Measurements from ENCODE around the gene C11orf91. TPM values are rescaled to one million over a fixed set of nuclear protein-coding genes. Genes with fewer than 3 reads are reported as not detected.

C11orf91 gene
- total and polyA plus RNA-seq, 2 donors = 0.14 TPM; not detected in 1

DNA sequence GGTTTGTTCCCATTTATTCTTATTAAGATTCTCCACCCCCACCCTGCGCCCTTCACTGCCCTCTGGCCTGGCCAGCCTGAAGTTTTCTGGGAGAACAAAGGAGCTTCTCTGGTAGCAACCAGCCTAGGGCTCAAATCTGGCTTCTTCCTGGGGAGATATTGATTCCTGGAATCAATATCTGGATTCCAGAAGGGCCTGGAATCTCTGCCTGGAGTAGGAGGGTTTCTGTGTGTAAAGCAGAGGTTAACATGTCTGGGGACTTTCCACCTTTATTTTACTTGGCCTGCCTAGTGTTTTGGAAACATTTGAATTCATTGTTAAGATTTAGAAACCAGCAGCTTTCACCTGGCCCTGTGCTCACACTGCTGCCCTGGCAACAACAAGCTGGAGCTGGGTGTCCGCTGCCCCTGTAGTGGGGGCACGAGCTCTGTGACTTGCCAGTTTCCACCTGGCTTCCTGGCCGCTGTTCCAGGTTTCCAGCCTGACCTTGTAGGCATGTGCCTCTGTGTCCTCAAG, 5.5 kb downstream of the C11orf91 start:
- H3K27ac ChIP-seq (ENCODE audit: low read depth in 1 of 2, low read length in 1 of 2) = peak overlapping the region; percentile 46 to 73
- DNase-seq (ENCODE audit: low read depth in 6 of 9, low spot score in 9 of 9) = no peak
- WGBS = 98% methylated on average over 4 of the region's 4 CpGs

DNA sequence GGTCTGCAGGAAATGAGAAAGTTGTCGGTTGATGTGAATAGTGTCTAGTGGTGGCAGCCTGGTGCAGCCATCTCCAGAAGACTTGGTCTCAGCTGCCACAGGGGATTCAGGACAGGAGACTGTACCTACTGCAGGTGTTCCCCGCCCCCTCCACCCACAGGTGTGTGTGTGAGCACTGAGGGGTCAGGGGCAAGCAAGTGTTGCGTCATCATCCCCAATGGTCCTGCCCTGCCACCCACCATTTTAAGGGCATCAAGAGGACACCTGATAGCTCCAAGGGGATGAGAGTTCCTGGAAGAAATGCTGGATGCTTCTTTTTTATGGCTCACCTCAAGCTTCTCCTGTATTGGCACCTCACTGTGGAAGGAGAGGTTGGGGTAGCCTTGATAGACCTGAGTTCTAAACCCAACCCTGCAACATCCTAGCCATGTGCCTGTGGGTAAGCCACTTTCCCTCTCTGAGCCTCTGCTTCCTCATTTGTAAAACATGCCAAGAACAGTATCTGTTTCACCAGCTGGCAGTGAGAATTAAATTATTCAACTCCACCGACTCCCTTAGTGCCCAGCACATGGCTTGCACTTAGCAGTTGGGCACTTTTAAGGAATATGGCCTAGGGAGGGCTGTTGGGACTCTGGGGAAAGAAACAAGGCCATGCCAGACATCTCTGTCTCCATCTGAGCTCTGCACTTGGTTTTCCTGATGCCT, 6.1 kb downstream of the C11orf91 start:
- H3K9me3 ChIP-seq (ENCODE audit: control insufficient read depth in 2 of 2, insufficient read depth in 1 of 2, low read length in 1 of 2) = no peaks in the 10 kb centered on the region
- peaks cover 4 to 19% of the 10 kb centered on the region in 2 donors for H3K4me1 ChIP-seq (ENCODE audit: control insufficient read depth in 2 of 2, insufficient read depth in 2 of 2, low read length in 2 of 2)
- H3K36me3 ChIP-seq (ENCODE audit: control insufficient read depth in 2 of 2, insufficient read depth in 2 of 2, low read length in 1 of 2) = no peaks in the 10 kb centered on the region
- peaks cover 0 to 22% of the 10 kb centered on the region in 2 donors for H3K27me3 ChIP-seq (ENCODE audit: control insufficient read depth in 2 of 2, insufficient read depth in 1 of 2, low read length in 1 of 2)
- H3K4me3 ChIP-seq (ENCODE audit: low read length in 2 of 2) = no peak overlapping the region
- 82% methylated on average over 4 of the region's 4 CpGs for WGBS
- peak overlapping the region in 1 of 2 donors; percentile 73 for H3K27ac ChIP-seq (ENCODE audit: low read depth in 1 of 2, low read length in 1 of 2)
- no peak for DNase-seq (ENCODE audit: low read depth in 6 of 9, low spot score in 9 of 9)

More for the DNA sequence above, 5.5 kb downstream of the C11orf91 start:
- no peaks in the 10 kb centered on the region for H3K36me3 ChIP-seq (ENCODE audit: control insufficient read depth in 2 of 2, insufficient read depth in 2 of 2, low read length in 1 of 2)
- no peak overlapping the region for H3K4me3 ChIP-seq (ENCODE audit: low read length in 2 of 2)
- H3K27me3 ChIP-seq (ENCODE audit: control insufficient read depth in 2 of 2, insufficient read depth in 1 of 2, low read length in 1 of 2) = peaks cover 0 to 28% of the 10 kb centered on the region in 2 donors
- no peaks in the 10 kb centered on the region for H3K9me3 ChIP-seq (ENCODE audit: control insufficient read depth in 2 of 2, insufficient read depth in 1 of 2, low read length in 1 of 2)
- peaks cover 5 to 22% of the 10 kb centered on the region in 2 donors for H3K4me1 ChIP-seq (ENCODE audit: control insufficient read depth in 2 of 2, insufficient read depth in 2 of 2, low read length in 2 of 2)

DNA sequence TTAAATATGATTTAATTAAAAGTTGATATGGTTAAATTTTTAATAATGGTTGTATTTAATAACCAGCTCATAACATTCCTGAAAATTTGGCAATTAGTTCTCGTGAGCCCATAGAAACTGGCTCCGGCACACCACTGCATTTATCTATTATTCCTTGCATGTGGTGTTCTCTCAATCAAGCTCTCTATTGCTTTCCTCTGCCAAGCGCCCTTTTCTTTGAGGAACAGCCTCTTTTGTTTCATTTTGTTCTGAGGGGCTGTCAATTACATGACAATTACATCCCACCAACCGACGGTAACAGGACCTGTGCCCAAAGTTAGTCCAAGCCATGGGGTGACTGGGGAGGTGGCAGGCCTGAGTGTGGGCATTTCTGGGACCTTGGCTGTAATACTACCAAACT, 8.1 kb downstream of the C11orf91 start:
- no peaks in the 10 kb centered on the region for H3K9me3 ChIP-seq (ENCODE audit: control insufficient read depth in 2 of 2, insufficient read depth in 1 of 2, low read length in 1 of 2)
- no peak overlapping the region for H3K27ac ChIP-seq (ENCODE audit: low read depth in 1 of 2, low read length in 1 of 2)
- no peak for DNase-seq (ENCODE audit: low read depth in 6 of 9, low spot score in 9 of 9)
- H3K36me3 ChIP-seq (ENCODE audit: control insufficient read depth in 2 of 2, insufficient read depth in 2 of 2, low read length in 1 of 2) = no peaks in the 10 kb centered on the region
- H3K4me1 ChIP-seq (ENCODE audit: control insufficient read depth in 2 of 2, insufficient read depth in 2 of 2, low read length in 2 of 2) = peaks cover 4 to 19% of the 10 kb centered on the region in 2 donors
- no peak overlapping the region for H3K4me3 ChIP-seq (ENCODE audit: low read length in 2 of 2)
- 92% methylated on average over 5 of the region's 5 CpGs for WGBS
- H3K27me3 ChIP-seq (ENCODE audit: control insufficient read depth in 2 of 2, insufficient read depth in 1 of 2, low read length in 1 of 2) = peaks cover 0 to 12% of the 10 kb centered on the region in 2 donors

DNA sequence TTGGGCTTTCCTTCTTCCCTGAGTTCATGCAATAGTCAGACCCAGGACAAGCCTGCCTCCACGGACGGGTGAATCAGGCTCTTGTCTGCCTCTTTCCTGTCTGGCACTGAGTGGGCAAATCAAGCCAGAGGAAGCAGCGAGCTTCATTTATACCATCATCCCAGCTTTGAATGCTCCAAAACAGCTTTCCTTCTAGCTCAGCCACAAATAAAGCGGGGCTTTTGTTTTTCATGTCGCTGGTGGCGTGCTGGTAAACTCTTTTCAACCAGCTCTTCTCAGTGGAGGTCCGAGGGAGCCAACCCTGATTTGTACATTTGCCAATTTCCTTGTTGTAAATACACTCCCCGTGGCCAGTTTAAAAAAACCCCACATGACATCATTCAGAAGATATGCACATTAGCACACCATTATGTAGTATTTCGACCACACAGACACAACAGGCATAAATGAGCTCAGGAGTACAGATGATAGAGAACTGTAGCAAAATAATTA, 8.6 kb downstream of the C11orf91 start:
- H3K4me1 ChIP-seq (ENCODE audit: control insufficient read depth in 2 of 2, insufficient read depth in 2 of 2, low read length in 2 of 2) = peaks cover 4 to 19% of the 10 kb centered on the region in 2 donors
- H3K27ac ChIP-seq (ENCODE audit: low read depth in 1 of 2, low read length in 1 of 2) = peak overlapping the region; percentile 61 to 72
- H3K36me3 ChIP-seq (ENCODE audit: control insufficient read depth in 2 of 2, insufficient read depth in 2 of 2, low read length in 1 of 2) = no peaks in the 10 kb centered on the region
- DNase-seq (ENCODE audit: low read depth in 6 of 9, low spot score in 9 of 9) = no peak
- H3K4me3 ChIP-seq (ENCODE audit: low read length in 2 of 2) = no peak overlapping the region
- H3K9me3 ChIP-seq (ENCODE audit: control insufficient read depth in 2 of 2, insufficient read depth in 1 of 2, low read length in 1 of 2) = no peaks in the 10 kb centered on the region
- 92% methylated on average over 9 of the region's 9 CpGs for WGBS
- peaks cover 0 to 8% of the 10 kb centered on the region in 2 donors for H3K27me3 ChIP-seq (ENCODE audit: control insufficient read depth in 2 of 2, insufficient read depth in 1 of 2, low read length in 1 of 2)

DNA sequence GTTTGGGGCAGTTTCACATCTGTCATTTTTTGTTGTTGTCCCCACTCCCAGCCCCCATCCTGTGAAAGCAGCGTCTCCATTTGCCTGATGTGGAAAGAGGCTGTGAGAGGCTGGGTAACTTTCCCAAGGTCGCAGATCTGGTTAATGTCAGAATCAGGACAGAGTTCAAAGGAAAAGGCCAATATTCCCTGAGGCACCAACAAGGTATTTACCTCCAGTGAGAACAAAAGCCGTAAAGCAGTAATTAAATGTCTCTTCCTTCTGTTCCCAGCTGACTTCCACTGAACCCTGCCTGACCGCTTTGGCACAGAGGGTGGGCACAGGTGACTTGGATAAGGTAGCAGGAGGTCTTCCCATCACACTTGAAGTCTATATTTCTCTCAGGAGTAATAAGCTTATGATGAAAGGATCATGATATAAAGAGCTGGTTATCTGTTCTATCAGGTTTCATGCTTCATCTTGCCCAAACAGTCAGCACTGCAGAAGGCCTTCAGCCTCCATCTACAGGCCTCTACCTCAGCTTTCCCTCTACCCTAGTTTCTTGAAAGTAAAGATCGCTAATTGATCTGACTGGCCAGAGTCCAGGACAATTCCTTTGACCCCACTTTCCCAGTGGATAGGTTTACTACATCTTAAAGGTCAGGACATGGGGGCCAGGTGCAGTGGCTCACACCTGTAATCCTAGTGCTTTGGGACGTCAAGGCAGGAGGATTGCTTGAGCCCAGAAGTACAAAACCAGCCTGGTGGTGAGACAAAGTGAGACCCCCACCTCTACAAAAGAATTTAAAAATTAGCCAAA, 9.4 kb downstream of the C11orf91 start:
- 98% methylated on average over 6 of the region's 6 CpGs for WGBS
- peaks cover 0 to 4% of the 10 kb centered on the region in 2 donors for H3K27me3 ChIP-seq (ENCODE audit: control insufficient read depth in 2 of 2, insufficient read depth in 1 of 2, low read length in 1 of 2)
- no peak overlapping the region for H3K27ac ChIP-seq (ENCODE audit: low read depth in 1 of 2, low read length in 1 of 2)
- no peaks in the 10 kb centered on the region for H3K36me3 ChIP-seq (ENCODE audit: control insufficient read depth in 2 of 2, insufficient read depth in 2 of 2, low read length in 1 of 2)
- no peak overlapping the region for H3K4me3 ChIP-seq (ENCODE audit: low read length in 2 of 2)
- H3K4me1 ChIP-seq (ENCODE audit: control insufficient read depth in 2 of 2, insufficient read depth in 2 of 2, low read length in 2 of 2) = peaks cover 0 to 13% of the 10 kb centered on the region in 2 donors
- DNase-seq (ENCODE audit: low read depth in 6 of 9, low spot score in 9 of 9) = no peak
- H3K9me3 ChIP-seq (ENCODE audit: control insufficient read depth in 2 of 2, insufficient read depth in 1 of 2, low read length in 1 of 2) = no peaks in the 10 kb centered on the region

DNA sequence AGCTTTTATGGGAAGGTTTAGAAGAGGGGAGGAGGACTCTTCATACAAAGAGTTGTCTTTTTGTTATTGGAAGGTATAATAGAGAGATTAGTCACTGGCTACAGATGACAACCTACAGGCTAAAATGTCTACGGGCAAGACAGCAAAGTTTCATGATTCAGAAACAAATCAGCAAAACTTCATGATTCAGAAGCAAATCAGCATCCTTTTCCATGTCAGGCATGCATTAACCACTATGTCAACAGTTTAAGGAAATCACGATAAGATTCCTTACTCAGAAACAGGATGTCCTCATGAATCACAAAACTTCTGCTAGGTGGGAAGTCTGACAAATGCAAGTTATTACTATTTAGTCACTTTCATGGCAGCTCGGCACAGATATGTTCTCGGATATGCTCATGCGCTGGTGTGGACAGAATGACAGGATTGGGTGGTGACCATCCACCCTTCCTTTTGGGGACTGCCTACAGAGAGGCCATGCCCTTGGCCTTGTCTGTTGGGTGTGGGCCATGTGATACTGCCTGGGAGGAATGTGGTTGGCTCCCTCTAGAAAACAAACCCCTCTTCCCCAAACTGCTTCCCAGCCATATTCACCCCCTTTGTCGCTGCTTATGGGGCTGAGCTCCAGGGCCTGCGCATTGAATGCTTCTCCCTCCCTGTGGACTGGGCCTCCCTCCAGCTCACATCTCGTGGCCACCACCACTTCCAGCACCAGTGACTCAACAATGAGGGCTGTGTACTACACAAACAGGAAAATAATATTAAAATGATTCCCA, 10.1 kb downstream of the C11orf91 start:
- Histone ChIP-seq H3K4me3 (ENCODE audit: low read length in 2 of 2) (no peak overlapping the region), H3K4me1 (ENCODE audit: control insufficient read depth in 2 of 2, insufficient read depth in 2 of 2, low read length in 2 of 2) (peaks cover 0 to 9% of the 10 kb centered on the region in 2 donors), H3K36me3 (ENCODE audit: control insufficient read depth in 2 of 2, insufficient read depth in 2 of 2, low read length in 1 of 2) (no peaks in the 10 kb centered on the region), H3K9me3 (ENCODE audit: control insufficient read depth in 2 of 2, insufficient read depth in 1 of 2, low read length in 1 of 2) (no peaks in the 10 kb centered on the region), H3K27me3 (ENCODE audit: control insufficient read depth in 2 of 2, insufficient read depth in 1 of 2, low read length in 1 of 2) (peaks cover 0 to 4% of the 10 kb centered on the region in 2 donors), H3K27ac (ENCODE audit: low read depth in 1 of 2, low read length in 1 of 2) (no peak overlapping the region)
- DNase-seq (ENCODE audit: low read depth in 6 of 9, low spot score in 9 of 9) = no peak
- WGBS = 76% methylated on average over 8 of the region's 8 CpGs

DNA sequence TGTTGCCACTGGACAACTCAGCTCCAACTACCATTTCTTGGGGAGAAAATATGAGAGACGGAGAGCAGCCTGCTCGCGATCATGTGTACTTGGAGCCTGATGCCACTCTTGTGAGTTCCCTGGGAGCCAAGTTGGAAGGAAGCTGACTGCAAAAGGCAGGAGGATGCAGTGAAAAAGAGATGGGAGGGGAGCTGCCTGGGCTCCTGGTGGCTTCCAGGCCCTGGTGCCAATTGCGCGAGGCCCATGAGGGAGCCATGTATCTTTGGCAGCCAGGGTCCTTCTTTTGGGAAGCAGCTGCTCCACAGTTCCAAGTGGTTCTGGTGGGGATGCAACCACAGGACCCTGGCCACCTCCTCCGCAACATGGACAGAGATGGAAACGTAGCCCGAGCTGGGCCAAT, 11.1 kb downstream of the C11orf91 start:
- WGBS = 89% methylated on average over 8 of the region's 8 CpGs
- no peaks in the 10 kb centered on the region for H3K36me3 ChIP-seq (ENCODE audit: control insufficient read depth in 2 of 2, insufficient read depth in 2 of 2, low read length in 1 of 2)

DNA sequence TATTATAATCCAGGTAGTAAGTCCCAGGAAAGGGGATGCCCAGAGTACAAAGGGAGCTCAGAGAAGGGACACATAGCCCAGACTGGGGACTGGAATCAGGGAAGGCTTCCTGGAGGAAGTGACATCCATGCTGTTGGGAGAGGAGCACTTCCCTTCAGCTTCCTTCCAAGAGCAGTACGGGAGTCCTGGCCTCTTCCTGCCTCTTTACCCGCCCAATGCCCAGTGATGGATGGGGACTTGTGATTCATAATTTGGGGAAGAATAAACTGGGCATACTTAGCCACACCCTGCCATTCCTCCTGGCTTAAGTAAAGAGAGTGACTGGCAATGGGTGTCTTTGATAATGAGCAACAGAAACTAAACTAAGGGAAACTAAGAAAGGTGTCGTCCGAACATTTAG, 11.5 kb downstream of the C11orf91 start:
- H3K27ac ChIP-seq (ENCODE audit: low read depth in 1 of 2, low read length in 1 of 2) = no peak overlapping the region
- H3K36me3 ChIP-seq (ENCODE audit: control insufficient read depth in 2 of 2, insufficient read depth in 2 of 2, low read length in 1 of 2) = no peaks in the 10 kb centered on the region
- no peaks in the 10 kb centered on the region for H3K4me1 ChIP-seq (ENCODE audit: control insufficient read depth in 2 of 2, insufficient read depth in 2 of 2, low read length in 2 of 2)
- H3K27me3 ChIP-seq (ENCODE audit: control insufficient read depth in 2 of 2, insufficient read depth in 1 of 2, low read length in 1 of 2) = peaks cover 0 to 2% of the 10 kb centered on the region in 2 donors
- DNase-seq (ENCODE audit: low read depth in 6 of 9, low spot score in 9 of 9) = no peak
- 95% methylated on average over 4 of the region's 4 CpGs for WGBS
- H3K9me3 ChIP-seq (ENCODE audit: control insufficient read depth in 2 of 2, insufficient read depth in 1 of 2, low read length in 1 of 2) = no peaks in the 10 kb centered on the region
- H3K4me3 ChIP-seq (ENCODE audit: low read length in 2 of 2) = no peak overlapping the region

More for the DNA sequence above, 11.1 kb downstream of the C11orf91 start:
- Histone ChIP-seq H3K27ac (ENCODE audit: low read depth in 1 of 2, low read length in 1 of 2) (no peak overlapping the region), H3K4me3 (ENCODE audit: low read length in 2 of 2) (no peak overlapping the region), H3K9me3 (ENCODE audit: control insufficient read depth in 2 of 2, insufficient read depth in 1 of 2, low read length in 1 of 2) (no peaks in the 10 kb centered on the region), H3K27me3 (ENCODE audit: control insufficient read depth in 2 of 2, insufficient read depth in 1 of 2, low read length in 1 of 2) (peaks cover 0 to 2% of the 10 kb centered on the region in 2 donors), H3K4me1 (ENCODE audit: control insufficient read depth in 2 of 2, insufficient read depth in 2 of 2, low read length in 2 of 2) (no peaks in the 10 kb centered on the region)
- DNase-seq (ENCODE audit: low read depth in 6 of 9, low spot score in 9 of 9) = no peak

Measured in thymus (tissue), 11 donors.